Transverse colon (tissue), 4 donors: ENCODE results near the gene NFAM1. TPM values are rescaled to one million over a fixed set of nuclear protein-coding genes. Genes with fewer than 3 reads are reported as not detected.

ENCODE experiments used
- DNase-seq: peaks from one replicate; pipeline ENCODE4 v3.0.0-alpha.2; 2019
- H3K27ac ChIP-seq, 4 donors: fragments of 200-600 bp; sonication (generic); 2 replicates each; pipeline ENCODE4 v1.5.1; 2016 to 2018; ENCODE audit warnings: inconsistent platforms in 4 of 4
- H3K27me3 ChIP-seq: fragments of 200-600 bp; sonication (generic); 2 replicates; pipeline ENCODE4 v1.5.1; 2017; ENCODE audit warnings: inconsistent platforms
- H3K36me3 ChIP-seq, 4 donors: fragments of 200-600 bp; sonication (generic); 2 replicates each; pipeline ENCODE4 v1.5.1; 2017 to 2019; ENCODE audit warnings: inconsistent platforms in 4 of 4
- H3K4me1 ChIP-seq, 4 donors: fragments of 200-600 bp; sonication (generic); 2 replicates each; pipeline ENCODE4 v1.5.1; 2017 to 2020; ENCODE audit warnings: inconsistent platforms in 4 of 4
- H3K4me3 ChIP-seq, 4 donors: fragments of 200-600 bp; sonication (generic); 1 replicate in 1 of 4; 2 replicates in 3 of 4; pipeline versions ENCODE4 v1.5.1 to v1.6.1; 2017 to 2019; ENCODE audit warnings: inconsistent platforms in 4 of 4
- H3K9me3 ChIP-seq, 2 donors: fragments of 200-600 bp; sonication (generic); 2 replicates each; pipeline ENCODE4 v1.5.1; 2017 to 2019; ENCODE audit warnings: inconsistent platforms in 2 of 2
- EP300 ChIP-seq: sonication (generic); formaldehyde crosslinking; IDR thresholded peaks from one replicate; pipeline ENCODE4 v1.6.1; 2017; ENCODE audit warnings: antibody characterized with exemption, low read depth
- POLR2A ChIP-seq: fragments of 450-650 bp; IDR thresholded peaks from one replicate; pipeline ENCODE4 v1.6.1; 2016; ENCODE audit warnings: antibody characterized with exemption, mild to moderate bottlenecking, moderate library complexity
- POLR2AphosphoS5 ChIP-seq, 3 donors: sonication (generic); formaldehyde crosslinking; IDR thresholded peaks; one replicate each; pipeline ENCODE4 v1.6.1; 2016; ENCODE audit warnings: antibody characterized with exemption in 3 of 3
- WGBS, 2 donors: methylation state at CpG; one replicate each; pipeline ENCODE4 v1.1.5; 2018; ENCODE audit warnings: low coverage in 1 of 2; 5-methylcytosine and 5-hydroxymethylcytosine counted together
- in situ Hi-C, 4 donors: fragments of 200-750 bp; cut with MboI; loops; one replicate each; pipeline versions ENCODE4 v1.15.0 to v1.15.1; 2017; ENCODE audit warnings: low sequenced_read_pairs in 3 of 4, low pct_ligation_motif_present in 1 of 4, low pct_unique_long_range_greater_than_20kb in 1 of 4
- intact Hi-C: fragments of 100-400 bp; cut with DNase I; formaldehyde crosslinking; loops from one replicate; pipeline ENCODE4 v1.15.1; 2023; ENCODE audit warnings: low total_unique reads
- total RNA-seq, 4 donors: library from RNA; depleted of rRNA; stranded (reverse); fragments of >200 nt; gene quantifications; one replicate each; pipeline ENCODE4 v1.1.0, GENCODE V29; 2016
- TF ChIP-seq, protein P1 (sequence below), 5 experiments: fragments of 200-600 bp in 3 of 5; fragments of 450-650 bp in 2 of 5; sonication (generic) in 3 of 5; IDR thresholded peaks; 1 replicate in 2 of 5; 2 replicates in 3 of 5; pipeline ENCODE4 v1.5.1; 2016 to 2017; ENCODE audit warnings: antibody characterized with exemption in 5 of 5, inconsistent platforms in 3 of 5, mild to moderate bottlenecking in 2 of 5, moderate library complexity in 1 of 5

Gene NFAM1
- total RNA-seq, 4 donors from 2014 or later = 1.1 to 1.4 TPM; not detected in 2

DNA sequence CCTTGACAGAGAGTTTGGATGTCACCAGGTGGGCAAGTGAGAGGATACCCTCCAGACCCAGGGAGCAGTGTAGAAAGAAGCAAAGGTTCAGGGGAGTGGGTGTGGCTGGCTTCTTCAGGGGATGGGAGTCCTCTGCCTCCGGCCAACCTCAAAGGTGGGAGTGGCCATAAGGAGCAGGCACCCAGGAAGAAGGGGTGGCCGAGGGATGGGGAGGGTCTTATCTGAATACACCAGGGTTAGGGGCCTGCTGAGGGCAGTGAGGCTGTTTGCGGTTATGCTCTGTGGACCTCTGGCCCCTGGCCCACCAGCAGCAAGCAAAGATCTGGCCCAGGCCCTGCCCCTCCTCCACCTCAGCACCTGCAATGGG lies 6.2 kb downstream of the NFAM1 start:
- in situ Hi-C loops = loop anchor here (10.0 to 25.0 kb wide), 2 partner anchors 251 to 464 kb away; partner anchors contain the start of genes SEPTIN3 (in 4 of the 4) and SMIM45 (in 4 of the 4)

DNA sequence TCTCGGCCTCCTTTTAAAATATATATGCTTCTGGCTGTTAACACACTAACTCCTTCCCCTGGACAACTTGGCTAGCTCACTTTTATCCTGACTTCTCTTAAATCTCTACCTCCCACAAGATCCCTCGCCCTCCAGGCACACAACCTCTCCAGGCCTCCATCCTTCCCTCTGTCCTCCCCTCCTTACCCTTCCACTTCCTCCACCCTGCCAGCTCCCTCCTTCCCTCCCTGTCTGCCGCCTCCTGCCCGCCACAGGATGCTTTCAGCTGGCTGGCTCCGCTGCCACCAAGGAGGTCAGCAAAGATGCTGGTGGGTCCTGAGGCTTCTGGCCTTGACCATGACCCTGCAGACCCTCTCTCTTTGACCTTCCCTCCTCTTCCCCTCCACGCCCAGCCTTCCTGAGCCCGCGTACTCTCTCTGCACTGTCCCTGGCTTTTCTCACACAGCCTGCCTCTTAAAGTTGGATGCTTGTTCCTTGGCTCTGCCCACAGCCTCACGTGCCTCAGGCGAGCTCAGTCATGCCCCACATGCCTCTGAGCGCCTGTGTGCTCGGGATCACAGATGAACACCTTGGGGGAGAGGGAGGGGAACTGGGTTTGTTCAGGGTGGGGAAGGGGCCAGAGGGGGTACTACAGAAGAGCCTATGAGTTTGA lies 6.7 kb downstream of the NFAM1 start:
- Histone ChIP-seq H3K4me1 (no peaks in the 10 kb centered on the region), H3K36me3 (no peaks in the 10 kb centered on the region), H3K4me3 (no peak overlapping the region), H3K27me3 (peaks cover 3% of the 10 kb centered on the region), H3K27ac (no peak overlapping the region), H3K9me3 (no peaks in the 10 kb centered on the region)
- intact Hi-C loops (no loop called here), in situ Hi-C loops (loop anchor here (10.0 to 25.0 kb wide), 2 partner anchors 251 to 463 kb away; partner anchors contain the start of genes SEPTIN3 (in 4 of the 4) and SMIM45 (in 4 of the 4))
- peak in 2 of 3 donors; percentile 32 to 37 for TF ChIP-seq POLR2AphosphoS5 (IDR thresholded peaks at IDR 0.05)
- TF ChIP-seq, protein P1, sequence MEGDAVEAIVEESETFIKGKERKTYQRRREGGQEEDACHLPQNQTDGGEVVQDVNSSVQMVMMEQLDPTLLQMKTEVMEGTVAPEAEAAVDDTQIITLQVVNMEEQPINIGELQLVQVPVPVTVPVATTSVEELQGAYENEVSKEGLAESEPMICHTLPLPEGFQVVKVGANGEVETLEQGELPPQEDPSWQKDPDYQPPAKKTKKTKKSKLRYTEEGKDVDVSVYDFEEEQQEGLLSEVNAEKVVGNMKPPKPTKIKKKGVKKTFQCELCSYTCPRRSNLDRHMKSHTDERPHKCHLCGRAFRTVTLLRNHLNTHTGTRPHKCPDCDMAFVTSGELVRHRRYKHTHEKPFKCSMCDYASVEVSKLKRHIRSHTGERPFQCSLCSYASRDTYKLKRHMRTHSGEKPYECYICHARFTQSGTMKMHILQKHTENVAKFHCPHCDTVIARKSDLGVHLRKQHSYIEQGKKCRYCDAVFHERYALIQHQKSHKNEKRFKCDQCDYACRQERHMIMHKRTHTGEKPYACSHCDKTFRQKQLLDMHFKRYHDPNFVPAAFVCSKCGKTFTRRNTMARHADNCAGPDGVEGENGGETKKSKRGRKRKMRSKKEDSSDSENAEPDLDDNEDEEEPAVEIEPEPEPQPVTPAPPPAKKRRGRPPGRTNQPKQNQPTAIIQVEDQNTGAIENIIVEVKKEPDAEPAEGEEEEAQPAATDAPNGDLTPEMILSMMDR (IDR thresholded peaks at IDR 0.05) = no peak
- DNase-seq = no peak
- WGBS, 2 donors = 60 to 78% methylated on average over 8 to 12 of the region's 12 CpGs

More for the DNA sequence above, 6.2 kb downstream of the NFAM1 start:
- no peaks in the 10 kb centered on the region for H3K36me3 ChIP-seq
- DNase-seq = no peak
- no peak overlapping the region for H3K4me3 ChIP-seq
- TF ChIP-seq, protein P1 (IDR thresholded peaks at IDR 0.05) = no peak
- TF ChIP-seq POLR2AphosphoS5 (IDR thresholded peaks at IDR 0.05) (no peak), POLR2A (no peak), EP300 (no peak)
- WGBS, 2 donors = 33 to 81% methylated on average over 1 to 3 of the region's 3 CpGs
- no peaks in the 10 kb centered on the region for H3K4me1 ChIP-seq
- H3K27ac ChIP-seq = no peak overlapping the region
- intact Hi-C loops = no loop called here
- no peaks in the 10 kb centered on the region for H3K9me3 ChIP-seq
- H3K27me3 ChIP-seq = peaks cover 3% of the 10 kb centered on the region

DNA sequence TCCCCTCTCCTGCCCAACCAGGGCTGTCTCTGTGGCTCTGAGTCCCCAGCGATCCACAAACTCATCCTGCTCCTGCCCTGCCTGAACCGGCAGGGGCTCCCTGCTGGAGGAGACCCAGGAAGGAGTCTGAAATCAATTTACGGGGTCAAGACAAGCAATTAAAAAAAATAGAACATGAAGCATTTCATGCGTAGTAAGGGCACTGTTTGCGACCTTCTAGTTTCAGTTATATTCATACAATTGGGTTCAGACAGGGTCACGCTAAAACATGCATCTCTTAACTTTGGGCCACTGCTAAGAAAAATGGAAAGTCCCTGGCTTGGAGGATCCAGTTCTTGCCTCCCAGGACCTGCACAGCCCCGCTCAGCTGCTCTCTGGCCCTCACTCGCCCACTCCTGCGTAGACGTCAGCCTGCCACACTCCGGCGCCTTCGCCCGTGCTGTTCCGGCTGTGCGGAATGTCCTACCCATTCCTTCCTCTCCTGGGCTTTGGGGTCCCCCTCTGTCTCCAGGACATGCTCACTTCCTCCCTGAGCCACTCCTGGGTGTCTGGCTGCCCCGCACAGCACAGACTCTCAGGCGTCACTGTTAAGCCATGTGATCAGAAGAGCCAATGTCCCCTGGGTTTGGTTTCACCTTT lies 12.8 kb downstream of the NFAM1 start:
- in situ Hi-C loops = no loop called here
- no peaks in the 10 kb centered on the region for H3K36me3 ChIP-seq
- no peaks in the 10 kb centered on the region for H3K4me1 ChIP-seq
- no peaks in the 10 kb centered on the region for H3K27me3 ChIP-seq
- H3K4me3 ChIP-seq = no peak overlapping the region
- DNase-seq = no peak
- no peak for TF ChIP-seq EP300
- no peak for TF ChIP-seq POLR2AphosphoS5 (IDR thresholded peaks at IDR 0.05)
- TF ChIP-seq, protein P1 (IDR thresholded peaks at IDR 0.05) = no peak
- no peak for TF ChIP-seq POLR2A
- intact Hi-C loops = no loop called here
- no peaks in the 10 kb centered on the region for H3K9me3 ChIP-seq
- 66 to 71% methylated on average over 3 to 18 of the region's 18 CpGs for WGBS, 2 donors
- no peak overlapping the region for H3K27ac ChIP-seq

DNA sequence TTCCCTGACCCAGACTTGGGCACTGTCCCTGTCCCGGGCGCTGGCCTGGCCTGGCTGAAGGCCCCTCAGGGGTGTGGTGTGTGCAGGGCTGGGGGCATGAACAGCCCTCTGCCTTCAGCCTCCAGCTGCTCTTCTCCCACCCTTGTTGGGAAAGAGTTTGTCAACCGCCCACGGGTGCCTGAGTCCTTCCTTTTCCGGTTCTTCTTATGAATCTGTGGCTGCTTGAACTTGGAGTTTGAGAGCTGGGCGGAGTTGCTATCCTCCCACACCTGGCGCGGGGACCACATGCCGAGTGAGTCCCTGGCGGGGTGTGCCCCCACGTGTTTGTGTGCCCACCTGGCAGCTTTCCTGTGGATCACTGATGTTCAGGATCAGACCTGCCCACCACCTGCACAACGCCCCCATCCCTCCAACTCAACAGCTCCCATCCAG lies 13.4 kb downstream of the NFAM1 start:
- in situ Hi-C loops = no loop called here
- no peak overlapping the region for H3K27ac ChIP-seq
- 60% methylated on average over 12 of the region's 12 CpGs; no CpG with 5 or more reads in 1 of the 2 donors for WGBS, 2 donors

More for the DNA sequence above, 13.4 kb downstream of the NFAM1 start:
- TF ChIP-seq, protein P1 (IDR thresholded peaks at IDR 0.05) = no peak
- TF ChIP-seq POLR2A (no peak), POLR2AphosphoS5 (IDR thresholded peaks at IDR 0.05) (no peak), EP300 (no peak)
- Histone ChIP-seq H3K4me1 (no peaks in the 10 kb centered on the region), H3K4me3 (no peak overlapping the region), H3K9me3 (no peaks in the 10 kb centered on the region), H3K27me3 (no peaks in the 10 kb centered on the region), H3K36me3 (no peaks in the 10 kb centered on the region)
- no peak for DNase-seq
- intact Hi-C loops = no loop called here
